Mesodermal cell (in vitro differentiated cells): Measurements from ENCODE around the gene PRR12.

Experiments used
- H3K27ac ChIP-seq: 2 replicates; pipeline ENCODE4 v1.7.0; 2013; ENCODE audit warnings: mild to moderate bottlenecking, low read depth, low read length, moderate library complexity; ENCODE audit not compliant: severe bottlenecking
- H3K36me3 ChIP-seq: 2 replicates; pipeline ENCODE4 v1.7.1; 2013; ENCODE audit warnings: mild to moderate bottlenecking, low read length, moderate library complexity; ENCODE audit not compliant: control insufficient read depth, insufficient read depth
- H3K4me1 ChIP-seq: one replicate; pipeline ENCODE4 v1.7.1; 2013; ENCODE audit warnings: mild to moderate bottlenecking, low read length; ENCODE audit not compliant: insufficient read depth, control insufficient read depth, poor library complexity, severe bottlenecking
- H3K4me3 ChIP-seq: 2 replicates; pipeline ENCODE4 v1.7.0; 2013; ENCODE audit warnings: low read length, control low read depth, mild to moderate bottlenecking; ENCODE audit not compliant: insufficient read depth, poor library complexity, severe bottlenecking; ENCODE audit errors: extremely low read depth
- H3K9me3 ChIP-seq: 2 replicates; pipeline ENCODE4 v1.7.1; 2013; ENCODE audit warnings: mild to moderate bottlenecking, low read length, moderate library complexity; ENCODE audit not compliant: control insufficient read depth
- WGBS, 2 experiments: methylation state at CpG; one replicate each; pipeline ENCODE4 v1.1.5; 2013; ENCODE audit warnings: missing lambda C conversion rate in 2 of 2; ENCODE audit not compliant: insufficient coverage in 2 of 2; 5-methylcytosine and 5-hydroxymethylcytosine counted together

The PRR12 gene

DNA sequence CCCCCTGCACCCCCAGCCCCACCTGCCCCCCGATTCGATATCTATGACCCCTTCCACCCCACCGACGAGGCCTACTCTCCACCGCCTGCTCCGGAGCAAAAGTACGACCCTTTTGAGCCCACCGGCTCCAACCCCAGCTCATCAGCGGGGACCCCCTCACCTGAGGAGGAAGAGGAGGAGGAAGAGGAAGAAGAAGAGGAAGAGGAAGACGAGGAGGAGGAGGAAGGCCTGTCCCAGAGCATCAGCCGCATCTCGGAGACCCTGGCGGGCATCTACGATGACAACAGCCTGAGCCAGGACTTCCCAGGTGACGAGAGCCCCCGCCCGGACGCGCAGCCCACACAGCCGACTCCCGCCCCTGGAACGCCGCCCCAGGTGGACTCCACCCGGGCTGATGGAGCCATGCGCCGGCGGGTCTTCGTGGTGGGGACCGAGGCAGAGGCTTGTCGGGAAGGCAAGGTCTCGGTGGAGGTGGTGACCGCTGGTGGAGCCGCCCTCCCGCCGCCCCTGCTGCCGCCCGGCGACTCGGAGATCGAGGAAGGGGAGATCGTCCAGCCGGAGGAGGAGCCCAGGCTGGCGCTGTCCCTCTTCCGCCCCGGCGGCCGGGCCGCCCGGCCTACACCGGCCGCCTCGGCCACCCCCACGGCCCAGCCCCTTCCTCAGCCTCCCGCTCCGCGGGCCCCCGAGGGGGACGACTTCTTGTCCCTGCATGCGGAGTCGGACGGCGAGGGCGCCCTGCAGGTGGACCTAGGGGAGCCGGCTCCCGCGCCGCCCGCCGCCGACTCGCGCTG lies 60.2 kb downstream of the PRR12 start:
- peaks cover 87% of the 10 kb centered on the region for H3K36me3 ChIP-seq
- WGBS, 2 experiments: 97% methylated on average over 60 to 64 of the region's 72 CpGs
- no peaks in the 10 kb centered on the region for H3K9me3 ChIP-seq

DNA sequence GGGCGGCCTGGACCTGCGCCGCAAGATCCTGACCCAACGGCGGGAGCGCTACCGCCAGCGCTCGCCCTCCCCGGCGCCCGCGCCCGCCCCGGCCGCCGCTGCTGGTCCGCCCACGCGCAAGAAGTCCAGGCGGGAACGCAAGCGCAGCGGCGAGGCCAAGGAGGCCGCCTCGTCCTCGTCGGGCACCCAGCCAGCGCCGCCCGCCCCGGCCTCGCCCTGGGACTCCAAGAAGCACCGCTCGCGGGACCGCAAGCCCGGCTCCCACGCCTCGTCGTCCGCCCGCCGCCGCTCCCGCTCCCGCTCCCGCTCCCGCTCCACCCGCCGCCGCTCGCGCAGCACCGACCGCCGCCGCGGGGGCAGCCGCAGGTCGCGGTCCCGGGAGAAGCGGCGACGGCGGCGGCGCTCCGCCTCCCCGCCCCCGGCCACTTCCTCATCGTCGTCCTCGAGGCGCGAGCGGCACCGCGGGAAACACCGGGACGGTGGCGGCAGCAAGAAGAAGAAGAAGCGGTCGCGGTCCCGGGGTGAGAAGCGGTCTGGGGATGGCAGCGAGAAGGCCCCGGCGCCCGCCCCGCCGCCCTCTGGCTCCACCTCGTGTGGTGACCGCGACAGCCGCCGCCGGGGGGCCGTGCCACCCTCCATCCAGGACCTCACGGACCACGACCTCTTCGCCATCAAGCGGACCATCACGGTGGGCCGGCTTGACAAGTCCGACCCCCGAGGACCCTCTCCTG lies 61.0 kb downstream of the PRR12 start:
- no peaks in the 10 kb centered on the region for H3K9me3 ChIP-seq
- WGBS, 2 experiments: 97 to 99% methylated on average over 31 to 105 of the region's 110 CpGs
- H3K4me3 ChIP-seq: no peak overlapping the region
- no peaks in the 10 kb centered on the region for H3K4me1 ChIP-seq
- peaks cover 87% of the 10 kb centered on the region for H3K36me3 ChIP-seq
- H3K27ac ChIP-seq: no peak overlapping the region

More for the DNA sequence above, 60.2 kb downstream of the PRR12 start:
- no peaks in the 10 kb centered on the region for H3K4me1 ChIP-seq
- H3K27ac ChIP-seq: no peak overlapping the region
- H3K4me3 ChIP-seq: no peak overlapping the region

DNA sequence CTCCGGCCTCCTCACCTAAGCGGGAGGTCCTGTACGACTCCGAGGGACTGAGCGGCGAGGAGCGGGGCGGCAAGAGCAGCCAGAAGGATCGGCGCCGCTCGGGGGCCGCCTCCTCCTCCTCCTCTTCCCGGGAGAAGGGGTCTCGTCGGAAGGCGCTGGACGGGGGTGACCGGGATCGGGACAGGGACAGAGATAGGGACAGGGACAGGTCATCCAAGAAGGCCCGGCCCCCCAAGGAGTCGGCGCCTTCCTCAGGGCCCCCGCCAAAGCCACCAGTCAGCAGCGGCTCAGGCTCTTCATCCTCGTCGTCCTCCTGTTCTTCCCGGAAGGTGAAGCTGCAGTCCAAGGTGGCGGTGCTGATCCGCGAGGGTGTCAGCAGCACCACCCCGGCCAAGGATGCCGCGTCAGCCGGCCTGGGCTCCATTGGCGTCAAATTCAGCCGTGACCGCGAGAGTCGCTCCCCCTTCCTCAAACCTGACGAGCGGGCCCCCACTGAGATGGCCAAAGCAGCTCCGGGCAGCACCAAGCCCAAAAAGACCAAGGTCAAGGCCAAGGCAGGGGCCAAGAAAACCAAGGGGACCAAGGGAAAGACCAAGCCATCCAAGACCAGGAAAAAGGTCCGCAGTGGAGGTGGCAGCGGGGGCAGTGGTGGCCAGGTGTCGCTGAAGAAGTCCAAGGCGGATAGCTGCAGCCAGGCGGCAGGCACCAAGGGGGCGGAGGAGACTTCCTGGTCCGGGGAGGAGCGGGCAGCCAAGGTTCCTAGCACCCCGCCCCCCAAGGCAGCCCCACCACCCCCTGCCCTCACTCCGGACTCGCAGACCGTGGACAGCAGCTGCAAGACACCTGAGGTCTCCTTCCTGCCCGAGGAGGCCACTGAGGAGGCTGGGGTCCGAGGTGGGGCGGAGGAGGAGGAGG lies 61.8 kb downstream of the PRR12 start:
- H3K9me3 ChIP-seq: no peaks in the 10 kb centered on the region
- H3K4me3 ChIP-seq: no peak overlapping the region
- H3K4me1 ChIP-seq: no peaks in the 10 kb centered on the region
- 96 to 98% methylated on average over 43 to 56 of the region's 58 CpGs for WGBS, 2 experiments
- peaks cover 85% of the 10 kb centered on the region for H3K36me3 ChIP-seq
- H3K27ac ChIP-seq: no peak overlapping the region

DNA sequence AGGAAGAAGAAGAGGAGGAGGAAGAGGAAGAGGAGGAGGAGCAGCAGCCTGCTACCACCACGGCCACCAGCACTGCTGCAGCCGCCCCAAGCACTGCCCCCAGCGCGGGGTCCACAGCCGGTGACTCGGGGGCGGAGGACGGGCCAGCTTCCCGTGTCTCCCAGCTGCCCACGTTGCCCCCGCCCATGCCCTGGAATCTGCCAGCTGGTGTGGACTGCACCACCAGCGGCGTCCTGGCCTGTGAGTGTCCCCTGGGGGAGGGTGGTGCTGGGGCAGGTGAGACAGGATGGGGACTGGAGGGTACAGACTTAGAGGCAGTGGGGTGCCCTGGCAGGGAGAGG lies 62.5 kb downstream of the PRR12 start:
- Histone ChIP-seq H3K27ac (no peak overlapping the region), H3K4me1 (no peaks in the 10 kb centered on the region), H3K9me3 (no peaks in the 10 kb centered on the region), H3K4me3 (no peak overlapping the region), H3K36me3 (peaks cover 84% of the 10 kb centered on the region)
- WGBS, 2 experiments: 98 to 99% methylated on average over 9 to 13 of the region's 13 CpGs

- H3K4me1 ChIP-seq: no peaks in the 10 kb centered on the region
- H3K36me3 ChIP-seq: peaks cover 85% of the 10 kb centered on the region
- WGBS, 2 experiments: 95 to 100% methylated on average over 5 to 10 of the region's 10 CpGs
- H3K4me3 ChIP-seq: no peak overlapping the region
- H3K27ac ChIP-seq: no peak overlapping the region
- H3K9me3 ChIP-seq: peaks cover 3% of the 10 kb centered on the region
Observed at GRCh38 chr19:49654581-49654980, 63.6 kb downstream of the PRR12 start.

DNA sequence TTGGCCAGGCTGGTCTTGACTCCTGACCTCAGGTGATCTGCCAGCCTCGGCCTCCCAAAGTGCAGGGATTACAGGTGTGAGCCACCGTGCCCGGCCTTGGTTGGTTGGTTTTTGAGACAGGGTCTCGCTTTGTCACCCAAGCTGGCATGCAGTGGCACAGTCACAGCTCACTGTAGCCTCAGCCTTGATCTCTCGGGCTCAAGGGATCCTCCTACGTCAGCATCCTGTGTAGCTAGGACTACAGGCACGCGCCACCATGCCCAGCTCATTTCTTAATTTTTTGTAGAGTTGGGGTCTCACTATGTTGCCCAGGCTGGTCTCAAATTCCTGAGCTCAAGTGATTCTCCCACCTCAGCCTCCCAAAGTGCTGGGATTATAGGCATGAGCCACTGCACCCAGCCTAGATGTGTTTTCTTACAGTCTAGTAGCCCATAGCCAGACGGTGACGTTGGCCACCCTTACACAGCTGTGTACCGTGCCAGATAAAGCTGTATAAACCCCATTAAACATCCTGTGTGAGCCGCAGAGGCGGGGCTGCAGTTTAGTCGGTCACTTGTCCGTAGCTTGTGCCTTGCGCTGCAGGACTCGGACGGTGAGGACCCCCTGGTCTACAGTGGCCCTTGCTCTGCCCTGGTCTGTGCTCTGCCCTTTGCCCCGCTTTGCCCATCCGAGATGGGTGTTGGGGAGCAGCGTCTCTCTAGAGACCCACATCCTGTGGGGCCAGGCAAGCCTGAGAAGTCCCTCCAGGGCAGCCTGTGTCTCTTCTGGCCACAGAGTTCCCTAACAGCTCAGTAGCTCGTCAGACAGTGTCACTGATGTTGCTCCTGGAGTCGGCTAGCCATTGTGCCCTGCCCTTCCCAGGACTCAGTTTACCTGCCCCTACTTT lies 64.8 kb downstream of the PRR12 start:
- Histone ChIP-seq H3K4me1 (no peaks in the 10 kb centered on the region), H3K36me3 (peaks cover 86% of the 10 kb centered on the region), H3K4me3 (no peak overlapping the region), H3K27ac (no peak overlapping the region), H3K9me3 (peaks cover 7% of the 10 kb centered on the region)
- WGBS, 2 experiments: 92 to 93% methylated on average over 20 to 23 of the region's 23 CpGs

DNA sequence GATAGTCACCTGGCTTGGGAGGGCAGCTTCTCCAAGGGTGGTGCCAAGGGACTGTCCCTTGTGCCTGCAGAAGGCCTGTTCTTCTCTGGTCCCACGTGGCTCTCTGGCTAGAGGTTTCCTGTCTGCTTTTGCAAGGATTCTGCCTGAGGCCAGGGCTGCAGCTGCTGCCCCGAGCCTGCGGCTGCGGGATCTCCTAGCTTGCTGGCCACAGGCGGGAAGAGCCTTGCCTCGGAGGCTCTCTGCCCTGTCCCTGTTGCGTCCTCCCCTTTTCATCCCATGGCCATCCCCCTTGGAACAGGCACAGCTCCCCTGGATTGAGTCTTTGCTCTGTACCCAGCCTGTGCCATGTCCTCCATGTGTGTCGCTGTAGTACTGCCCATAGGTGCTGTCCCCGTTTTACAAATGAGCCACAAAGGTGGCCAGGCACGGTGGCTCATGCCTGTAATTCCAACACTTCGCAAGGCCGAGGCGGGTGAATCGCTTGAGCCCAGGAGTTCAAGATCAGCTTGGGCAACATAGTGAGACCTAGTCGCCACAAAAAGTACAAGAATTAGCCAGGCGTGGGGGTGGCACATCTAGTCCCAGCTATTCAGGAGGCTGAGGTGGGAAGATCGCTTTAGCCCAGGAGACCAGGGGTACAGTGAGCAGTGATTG lies 65.6 kb downstream of the PRR12 start:
- peaks cover 87% of the 10 kb centered on the region for H3K36me3 ChIP-seq
- no peaks in the 10 kb centered on the region for H3K4me1 ChIP-seq
- no peak overlapping the region for H3K27ac ChIP-seq
- WGBS, 2 experiments: 84 to 87% methylated on average over 17 of the region's 17 CpGs
- no peak overlapping the region for H3K4me3 ChIP-seq
- peaks cover 7% of the 10 kb centered on the region for H3K9me3 ChIP-seq

DNA sequence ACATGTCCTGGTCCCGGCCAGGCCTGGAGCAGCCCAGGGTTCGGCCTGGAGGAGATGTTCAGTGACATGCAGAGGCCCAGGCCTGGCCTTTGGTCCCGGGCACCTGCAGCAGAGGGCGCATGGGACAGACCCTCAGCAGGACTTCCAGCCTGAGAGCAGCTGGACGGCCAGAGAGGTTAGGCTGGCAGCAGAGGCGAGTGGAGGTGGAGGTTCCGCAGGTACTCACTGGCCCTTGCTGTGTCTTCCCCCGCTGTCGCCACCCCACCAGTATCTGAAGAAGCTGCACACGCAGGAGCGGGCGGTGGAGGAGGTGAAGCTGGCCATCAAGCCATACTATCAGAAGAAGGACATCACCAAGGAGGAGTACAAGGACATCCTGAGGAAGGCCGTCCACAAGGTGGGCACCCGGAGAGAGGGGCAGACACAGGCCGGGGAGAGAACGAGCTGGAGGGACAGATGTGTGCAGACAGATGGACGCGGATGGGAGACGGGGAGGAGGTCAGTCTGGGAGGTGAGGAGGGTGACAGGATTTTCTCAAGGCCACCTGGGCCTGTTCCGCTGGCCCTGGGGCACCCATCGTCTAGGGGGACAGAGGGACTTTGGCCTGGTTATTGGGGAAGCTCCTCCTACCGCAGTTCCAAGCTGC lies 66.6 kb downstream of the PRR12 start:
- Histone ChIP-seq H3K4me1 (no peaks in the 10 kb centered on the region), H3K9me3 (peaks cover 7% of the 10 kb centered on the region), H3K4me3 (no peak overlapping the region), H3K36me3 (peaks cover 93% of the 10 kb centered on the region), H3K27ac (no peak overlapping the region)
- 94 to 95% methylated on average over 15 to 19 of the region's 22 CpGs for WGBS, 2 experiments

DNA sequence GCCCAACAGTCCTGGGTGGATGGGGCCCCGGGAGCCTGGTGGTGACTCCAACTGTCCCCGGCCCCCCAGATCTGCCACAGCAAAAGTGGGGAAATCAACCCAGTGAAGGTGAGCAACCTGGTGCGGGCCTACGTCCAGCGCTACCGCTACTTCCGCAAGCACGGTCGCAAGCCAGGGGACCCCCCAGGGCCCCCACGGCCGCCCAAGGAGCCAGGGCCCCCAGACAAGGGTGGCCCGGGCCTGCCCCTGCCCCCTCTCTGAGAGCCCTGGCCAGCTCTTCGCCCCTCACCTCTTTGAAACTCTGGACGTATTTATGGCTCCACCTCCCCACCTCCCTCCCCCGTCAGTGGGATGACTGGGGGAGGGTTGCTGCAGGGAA lies 67.1 kb downstream of the PRR12 start:
- H3K4me3 ChIP-seq: no peak overlapping the region
- no peak overlapping the region for H3K27ac ChIP-seq
- H3K36me3 ChIP-seq: peaks cover 94% of the 10 kb centered on the region
- H3K9me3 ChIP-seq: peaks cover 7% of the 10 kb centered on the region
- 97 to 98% methylated on average over 10 to 12 of the region's 15 CpGs for WGBS, 2 experiments
- H3K4me1 ChIP-seq: no peaks in the 10 kb centered on the region
